ENCODE measurements around the gene ADAMTS14.

GRCh38 chr10:70714951-70715350, 42.6 kb downstream of the ADAMTS14 start:
- no peak for TF ChIP-seq EZH2 (optimal IDR thresholded peaks at IDR 0.05; ENCODE audit: low read depth, low read length)
- TF ChIP-seq CTCF (IDR thresholded peaks at IDR 0.05; ENCODE audit: low read length), result no peak
